Tibial nerve (tissue), 4 donors: ENCODE data around the gene NKD2.

Experiments used
- CTCF ChIP-seq, 5 experiments: fragments of 200-600 bp in 3 of 5; fragments of 450-650 bp in 2 of 5; sonication (generic) in 3 of 5; IDR thresholded peaks; one replicate each; pipeline ENCODE4 v1.5.1; 2016 to 2019; ENCODE audit warnings: antibody characterized with exemption in 5 of 5, mild to moderate bottlenecking in 3 of 5, moderate library complexity in 2 of 5
- EP300 ChIP-seq, 2 donors: sonication (generic); formaldehyde crosslinking; IDR thresholded peaks; one replicate each; pipeline ENCODE4 v1.6.1; 2017; ENCODE audit warnings: antibody characterized with exemption in 2 of 2, mild to moderate bottlenecking in 1 of 2
- POLR2A ChIP-seq, 2 donors: fragments of 450-650 bp; IDR thresholded peaks; one replicate each; pipeline ENCODE4 v1.6.1; 2017; ENCODE audit warnings: antibody characterized with exemption in 2 of 2, mild to moderate bottlenecking in 2 of 2, moderate library complexity in 2 of 2

- TF ChIP-seq CTCF (IDR thresholded peaks at IDR 0.05) (no peak), POLR2A (IDR thresholded peaks at IDR 0.05) (no peak), EP300 (IDR thresholded peaks at IDR 0.05) (no peak)
Observed at GRCh38 chr5:1077491-1078020, 69.0 kb downstream of the NKD2 start.
